SH-SY5Y (cell line): ENCODE data around the gene ZBTB46.

Experiments
- GATA2 ChIP-seq: IDR thresholded peaks from 2 replicates; pipeline ENCODE4 v1.6.1; 2011; ENCODE audit warnings: mild to moderate bottlenecking, low read depth, low read length
- GATA3 ChIP-seq: IDR thresholded peaks from 2 replicates; pipeline ENCODE4 v1.6.1; 2011; ENCODE audit warnings: low read depth, mild to moderate bottlenecking, low read length, moderate library complexity

DNA sequence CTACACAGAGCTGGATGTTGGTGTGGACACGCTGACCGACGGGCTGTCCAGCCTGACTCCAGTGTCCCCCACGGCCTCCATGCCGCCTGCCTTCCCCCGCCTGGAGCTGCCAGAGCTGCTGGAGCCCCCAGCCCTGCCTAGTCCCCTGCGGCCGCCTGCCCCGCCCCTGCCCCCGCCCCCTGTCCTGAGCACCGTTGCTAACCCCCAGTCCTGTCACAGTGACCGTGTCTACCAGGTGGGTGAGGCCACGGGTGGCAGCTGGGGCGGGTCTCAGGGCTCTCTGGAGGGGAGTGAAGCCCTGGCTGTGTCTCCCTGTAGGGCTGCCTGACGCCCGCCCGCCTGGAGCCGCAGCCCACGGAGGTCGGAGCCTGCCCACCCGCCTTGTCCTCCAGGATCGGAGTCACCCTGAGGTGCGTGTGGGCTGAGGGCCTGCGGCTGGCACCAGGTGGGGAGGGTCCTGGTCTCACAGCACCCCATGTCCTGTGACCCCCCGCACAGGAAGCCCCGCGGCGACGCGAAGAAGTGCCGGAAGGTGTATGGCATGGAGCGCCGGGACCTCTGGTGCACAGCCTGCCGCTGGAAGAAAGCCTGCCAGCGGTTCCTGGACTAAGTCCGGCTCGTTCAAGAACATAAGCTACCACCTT is 88.6 kb downstream of the ZBTB46 start:
- TF ChIP-seq GATA2: no peak
- TF ChIP-seq GATA3: no peak
